Endometrium (tissue), 2 donors: ENCODE measurements around the gene GLDC.

Experiments
- FAIRE-seq: peaks from 2 replicates; lab custom pipeline; 2012; peaks lifted over from hg19 to GRCh38; lab: Jason Lieb, UNC
- donor health status: control.
- donor health status: control.

Gene GLDC

DNA sequence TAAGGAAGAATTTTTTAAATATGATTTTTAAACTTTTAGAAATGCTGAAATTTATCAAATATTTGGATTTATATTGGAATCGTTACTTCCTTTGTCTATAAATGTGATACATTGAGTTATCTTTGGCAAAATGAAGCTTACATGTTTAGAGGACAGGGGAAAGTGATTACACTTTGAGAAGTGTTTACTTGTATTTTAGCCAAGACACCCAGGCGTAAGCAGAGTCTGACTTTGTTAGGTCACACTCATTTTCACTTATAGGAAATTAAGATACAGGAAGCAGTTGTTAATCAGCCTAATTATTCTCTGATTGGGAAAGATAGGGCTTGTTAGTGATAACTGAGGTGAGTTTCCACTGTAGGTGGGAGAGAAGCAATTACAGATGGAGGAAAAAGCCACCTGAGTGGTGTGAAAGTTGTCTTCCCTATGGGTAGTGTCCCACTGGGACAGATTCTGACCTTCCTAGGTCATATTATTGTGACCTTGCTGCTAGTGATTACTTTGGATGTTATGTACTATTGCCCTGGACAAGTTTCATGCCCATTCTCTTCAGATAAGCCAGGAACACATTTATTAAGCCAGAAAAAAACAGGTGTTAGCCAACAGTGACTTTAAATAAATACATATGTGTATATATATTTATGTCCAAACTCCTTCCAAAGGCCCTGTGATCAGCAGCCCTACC, 143.9 kb downstream of the GLDC start:
- no peak for FAIRE-seq

DNA sequence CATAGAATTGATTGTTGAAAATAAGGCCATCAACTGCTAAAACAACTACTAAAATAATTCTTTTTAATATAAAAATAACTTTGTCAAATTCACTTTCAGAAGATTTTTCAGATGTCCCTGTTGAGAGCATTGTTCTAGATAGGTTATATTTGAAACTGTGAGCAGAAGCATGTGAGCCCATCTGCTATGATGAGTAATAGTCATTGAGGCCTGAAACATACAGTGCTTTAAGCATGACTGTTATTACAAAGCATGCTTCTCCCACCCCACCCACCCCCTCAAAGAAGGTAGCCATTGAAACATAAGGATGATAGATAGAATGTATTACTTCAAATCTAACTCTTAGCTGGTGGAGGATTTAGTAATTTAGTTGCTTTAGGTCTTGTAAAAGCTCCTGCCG, 146.5 kb downstream of the GLDC start:
- no peak for FAIRE-seq

DNA sequence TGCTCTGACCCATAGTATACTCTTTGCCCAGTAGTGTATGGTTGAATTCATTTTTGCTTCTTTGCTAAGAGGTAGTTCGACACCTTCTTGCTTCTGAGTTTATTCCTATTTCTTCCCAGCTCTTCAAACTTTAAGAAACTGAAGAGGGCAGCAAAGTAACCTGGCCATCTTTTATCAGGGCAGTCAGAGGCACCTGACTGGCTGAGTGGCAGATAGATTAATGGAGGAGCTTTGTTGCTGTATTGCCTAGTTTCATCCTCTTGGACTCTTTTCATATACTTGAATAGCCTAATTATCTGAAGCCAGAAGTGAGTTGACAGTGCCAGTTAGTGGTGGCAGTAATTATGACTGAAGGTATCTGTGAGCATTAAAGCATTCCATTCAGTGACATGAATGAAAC, 150.1 kb downstream of the GLDC start:
- no peak for FAIRE-seq

DNA sequence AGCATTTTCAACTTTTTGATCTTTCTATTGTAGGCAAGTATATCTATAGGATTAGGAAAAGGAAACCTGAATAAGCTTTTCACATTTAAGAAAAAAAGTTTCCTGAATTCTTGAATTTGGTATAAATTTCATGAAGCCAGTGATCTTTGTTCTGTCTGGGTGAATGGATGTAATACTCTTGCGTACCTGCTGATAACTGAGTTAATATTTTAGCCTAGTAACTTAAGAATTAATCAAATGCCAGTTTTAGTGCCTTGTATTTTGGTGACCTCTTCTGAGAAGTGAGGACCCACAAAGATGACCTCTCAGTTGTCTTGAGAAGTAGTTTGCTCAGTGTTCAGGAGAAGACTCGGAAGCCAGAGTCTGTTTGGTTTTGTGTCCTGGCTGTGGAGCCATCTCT, 154.7 kb downstream of the GLDC start:
- FAIRE-seq: no peak

DNA sequence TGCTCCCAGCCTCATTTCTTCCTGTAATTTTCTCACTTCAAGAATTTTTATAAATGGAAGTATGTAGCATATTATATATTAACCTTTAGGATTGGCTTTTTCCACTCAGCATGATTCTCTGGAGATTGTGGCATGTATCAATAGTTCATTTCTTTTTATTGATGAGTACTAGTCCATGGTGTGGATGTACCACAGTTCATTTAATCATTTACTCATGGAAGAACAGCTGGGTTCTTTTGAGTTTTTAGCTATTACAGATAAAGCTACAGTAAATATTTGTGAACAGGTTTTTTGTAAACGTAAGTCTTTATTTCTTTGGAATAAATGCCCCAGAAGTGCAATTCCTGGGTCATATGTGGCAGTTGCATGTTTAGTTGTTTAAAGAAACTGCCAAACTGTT, 156.4 kb downstream of the GLDC start:
- no peak for FAIRE-seq

DNA sequence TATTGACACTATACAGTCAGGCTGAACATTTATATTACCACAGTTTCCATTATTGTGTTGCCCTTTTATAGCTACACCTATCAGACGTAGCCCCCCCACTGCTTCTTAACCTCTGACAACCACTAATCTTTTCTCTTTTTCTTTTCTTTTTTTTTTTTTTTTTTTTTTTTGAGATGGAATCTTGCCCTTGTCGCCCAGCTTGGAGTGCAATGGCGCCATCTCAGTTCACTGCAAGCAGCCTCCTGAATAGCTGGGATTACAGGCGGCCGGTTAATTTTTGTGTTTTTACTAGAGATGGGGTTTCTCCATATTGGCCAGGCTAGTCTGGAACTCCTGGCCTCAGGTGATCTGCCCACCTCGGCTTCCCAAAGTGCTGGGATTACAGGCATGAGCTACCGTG, 157.1 kb downstream of the GLDC start:
- no peak for FAIRE-seq

DNA sequence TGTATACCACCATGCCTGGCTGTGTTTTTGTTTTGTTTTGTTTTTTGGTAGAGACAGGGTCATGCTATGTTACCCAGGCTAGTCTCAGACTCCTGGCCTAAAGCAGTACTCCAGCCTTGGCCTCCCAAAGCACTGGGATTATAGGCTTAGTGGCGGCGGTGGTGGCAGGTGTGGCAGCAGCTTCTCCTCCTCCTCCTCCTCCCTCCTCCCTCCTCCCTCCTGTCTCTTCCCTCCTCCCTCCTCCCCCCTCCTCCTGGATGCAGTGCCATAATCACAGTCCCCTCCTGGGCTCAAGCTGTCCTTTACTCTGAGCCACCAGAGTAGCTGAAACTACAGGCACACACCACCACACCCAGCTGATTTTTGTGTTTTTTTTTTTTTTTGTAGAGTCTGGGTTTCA, 161.3 kb downstream of the GLDC start:
- FAIRE-seq: no peak
